Stimulated activated CD8-positive, alpha-beta memory T cell treated with anti-CD3 and anti-CD28 coated beads, Interleukin-12 subunit alpha, Interleukin-12 subunit beta, amount 100 ng/mL, for 24 hours (primary cell): ENCODE measurements around the gene NTRK2.
"Not testable (repeated sequence)": the region's sequence is repeated elsewhere in the genome, so short reads cannot be mapped to it uniquely, and the experiment has no call there.

Experiments
- DNase-seq: peaks from one replicate; pipeline ENCODE4 v3.0.0-alpha.2; 2020; ENCODE audit errors: extremely low read depth

The NTRK2 gene

DNA sequence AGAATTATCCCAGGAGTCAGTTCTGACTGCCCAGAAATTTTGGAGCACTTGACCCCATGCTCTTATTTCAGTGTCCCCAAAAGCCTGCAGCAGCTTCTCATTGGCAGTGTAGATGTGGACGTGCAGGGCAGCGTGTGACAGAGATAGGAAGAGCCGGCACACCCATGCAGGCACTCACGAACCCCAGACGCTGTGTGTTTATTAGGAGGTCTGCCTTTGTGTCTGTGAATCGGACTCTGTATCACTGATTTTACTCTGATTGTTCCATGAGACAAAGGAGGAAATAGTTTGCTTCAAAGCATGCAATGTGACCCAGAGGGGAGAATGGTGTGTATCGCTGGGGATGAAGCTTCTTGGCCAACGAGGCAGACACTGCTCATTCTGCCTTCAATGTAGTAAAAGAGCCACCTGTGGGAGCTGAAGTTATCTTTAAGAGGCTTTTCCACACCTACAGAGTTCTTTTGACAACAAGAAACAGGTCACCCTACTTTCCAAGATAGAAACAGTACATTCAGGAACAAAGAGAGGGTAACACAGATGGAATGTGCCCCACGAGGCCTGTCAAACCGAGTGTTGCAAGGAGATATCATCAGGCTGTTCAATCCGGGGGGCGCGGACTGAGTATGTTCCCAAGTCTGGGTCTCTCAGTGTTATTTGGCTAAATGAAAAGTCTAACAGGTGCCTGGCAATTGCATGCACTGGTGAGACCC lies 224.0 kb downstream of the NTRK2 start:
- no peak for DNase-seq

DNA sequence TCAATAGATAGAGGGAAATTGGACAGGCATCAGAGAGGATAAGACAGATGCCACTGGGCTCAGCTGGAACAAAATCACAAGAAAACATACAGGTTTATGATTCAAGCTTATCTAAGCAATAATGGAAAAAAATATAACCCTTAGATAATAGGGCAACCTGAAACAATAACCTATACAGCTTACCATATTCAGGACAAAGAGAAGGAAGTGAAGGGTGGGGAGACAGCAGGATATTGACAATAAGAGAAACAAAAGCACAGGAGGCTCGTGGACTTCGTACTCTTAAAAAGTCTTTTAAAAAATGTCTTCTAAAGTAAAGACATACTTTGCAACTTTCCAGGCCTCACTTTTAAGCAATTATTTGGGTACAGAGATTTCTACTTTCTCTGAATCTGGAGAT lies 225.3 kb downstream of the NTRK2 start:
- no peak for DNase-seq

GRCh38 chr9:84897362-84898094 lies 228.0 kb downstream of the NTRK2 start:
- DNase-seq, result no peak

DNA sequence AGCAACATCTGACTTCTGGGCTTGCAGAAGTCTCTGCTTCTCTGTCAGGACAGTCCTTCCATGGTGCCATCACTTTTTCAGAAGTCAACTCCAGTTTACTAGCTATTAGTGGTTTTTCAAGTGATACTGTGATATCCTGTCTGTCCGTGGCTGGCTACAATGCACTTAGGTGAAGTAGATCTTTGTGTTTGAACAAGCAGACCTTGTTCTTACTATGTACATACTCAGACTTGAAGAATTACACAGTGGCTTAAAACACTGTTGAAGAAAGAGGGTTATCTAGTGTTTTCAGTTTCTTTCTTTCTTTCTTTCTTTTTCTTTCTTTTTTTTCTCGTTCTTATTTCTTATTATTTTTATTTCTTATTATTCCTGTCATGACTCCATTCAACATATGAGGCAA lies 228.7 kb downstream of the NTRK2 start:
- no peak for DNase-seq

DNA sequence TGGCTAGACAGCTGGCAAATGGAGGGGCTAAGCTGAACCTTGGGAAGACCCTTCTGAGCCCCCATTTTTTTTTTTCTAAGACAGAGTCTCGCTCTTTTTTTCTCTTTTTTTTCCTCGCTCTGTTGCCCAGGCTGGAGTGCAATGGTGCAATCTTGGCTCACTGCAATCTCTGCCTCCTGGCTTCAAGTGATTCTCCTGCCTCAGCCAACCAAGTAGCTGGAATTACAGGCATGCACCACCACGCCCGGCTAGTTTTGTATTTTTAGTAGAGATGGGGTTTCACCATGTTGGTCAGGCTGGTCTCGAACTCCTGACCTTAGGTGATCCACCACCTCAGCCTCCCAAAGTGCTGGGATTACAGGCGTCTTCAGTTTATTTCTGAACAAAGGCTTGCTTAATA lies 229.1 kb downstream of the NTRK2 start:
- not testable (repeated sequence) for DNase-seq

GRCh38 chr9:84899326-84899725 lies 229.8 kb downstream of the NTRK2 start:
- no peak for DNase-seq

DNA sequence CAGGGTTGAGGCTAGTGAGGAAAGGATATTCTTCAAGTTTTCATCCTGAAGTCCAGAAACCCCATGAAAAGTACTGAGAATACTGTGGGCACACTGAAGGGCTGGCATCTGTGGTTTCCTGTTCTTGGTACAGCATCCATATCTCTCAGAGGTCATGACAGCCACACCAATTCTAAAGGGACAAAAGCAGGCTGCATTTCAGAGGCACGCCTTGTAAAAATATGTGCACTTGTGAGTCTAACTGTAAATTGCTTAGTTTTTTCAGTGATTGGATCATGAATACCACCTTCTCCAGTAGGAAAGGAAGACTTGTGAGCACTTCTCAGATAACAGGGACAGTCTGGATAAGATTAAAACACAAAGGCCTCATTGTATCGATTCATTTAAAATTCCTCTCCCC lies 230.9 kb downstream of the NTRK2 start:
- no peak for DNase-seq

- DNase-seq, result no peak
Observed at GRCh38 chr9:84903963-84904362, 234.4 kb downstream of the NTRK2 start.

DNA sequence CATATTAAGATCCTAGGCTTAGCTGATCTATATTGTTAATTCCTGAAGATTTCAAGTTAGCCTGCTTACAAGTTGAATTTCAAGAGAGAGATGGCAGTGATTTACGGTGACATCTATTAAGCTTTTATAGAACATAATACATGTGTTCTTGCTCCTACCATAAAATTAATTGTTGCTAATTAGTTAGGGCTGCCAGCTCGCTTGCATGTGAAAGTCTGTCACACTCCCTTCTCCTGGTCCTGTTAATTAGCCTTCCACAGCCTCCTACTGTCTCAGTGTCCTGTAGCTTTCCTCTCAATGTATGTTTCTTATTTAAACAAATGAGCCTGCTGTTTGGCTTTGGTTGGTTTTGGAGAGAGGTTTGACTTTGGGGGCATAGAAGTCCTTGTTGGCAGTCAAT lies 247.2 kb downstream of the NTRK2 start:
- no peak for DNase-seq

DNA sequence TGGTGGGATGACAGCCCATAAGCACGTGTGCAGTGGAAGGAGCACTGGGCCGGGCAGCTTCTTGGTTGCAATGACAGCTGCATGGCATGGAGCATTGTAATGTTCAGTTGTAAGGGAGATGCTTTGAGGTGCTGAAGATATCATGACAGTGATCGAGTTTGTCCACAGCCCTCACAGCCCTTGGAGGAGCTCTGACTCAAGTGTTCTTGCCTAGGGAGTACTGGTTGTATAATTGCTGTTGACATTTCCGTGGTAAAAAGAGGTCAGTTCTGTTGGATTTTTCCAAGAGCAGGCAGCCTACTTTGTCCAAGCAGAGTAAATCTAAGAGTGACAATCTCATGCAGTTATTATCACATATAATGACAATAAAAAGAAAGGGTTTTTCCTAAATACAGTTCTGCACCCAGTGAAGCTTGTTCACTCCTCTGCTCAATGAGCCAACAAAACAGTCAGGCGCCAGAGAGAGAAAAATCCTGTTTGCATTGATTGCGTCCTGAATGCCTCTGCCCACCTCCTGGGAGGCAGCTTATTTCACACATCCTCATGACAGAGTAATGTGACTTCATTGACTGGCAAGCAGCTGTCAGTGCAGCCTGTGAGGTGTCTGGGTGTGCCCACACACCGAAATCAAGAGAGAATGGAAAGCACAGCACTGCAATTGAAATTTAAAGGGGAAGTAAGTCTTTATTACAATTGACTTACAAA lies 248.0 kb downstream of the NTRK2 start:
- DNase-seq, result no peak

GRCh38 chr9:84919440-84919839 lies 249.9 kb downstream of the NTRK2 start:
- DNase-seq, result no peak

DNA sequence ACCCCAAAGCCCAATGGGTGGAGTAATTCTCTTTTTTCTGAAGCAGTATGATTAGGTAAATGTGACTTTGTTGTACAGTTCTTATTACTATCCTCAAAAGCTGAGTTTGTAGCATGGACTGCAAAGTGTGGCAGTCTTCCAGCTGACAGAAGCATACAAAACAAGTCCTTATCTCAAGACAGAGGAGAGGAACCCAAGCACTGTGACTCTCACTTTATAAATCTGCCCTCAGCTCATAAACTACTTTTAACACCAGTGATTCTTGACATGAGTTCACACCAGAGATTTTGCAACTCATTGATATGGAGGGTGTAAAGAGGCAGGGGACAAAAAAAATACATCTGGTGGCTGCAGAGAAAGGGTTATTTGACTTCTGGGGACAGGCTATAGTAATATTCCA lies 251.6 kb downstream of the NTRK2 start:
- DNase-seq, result no peak

DNA sequence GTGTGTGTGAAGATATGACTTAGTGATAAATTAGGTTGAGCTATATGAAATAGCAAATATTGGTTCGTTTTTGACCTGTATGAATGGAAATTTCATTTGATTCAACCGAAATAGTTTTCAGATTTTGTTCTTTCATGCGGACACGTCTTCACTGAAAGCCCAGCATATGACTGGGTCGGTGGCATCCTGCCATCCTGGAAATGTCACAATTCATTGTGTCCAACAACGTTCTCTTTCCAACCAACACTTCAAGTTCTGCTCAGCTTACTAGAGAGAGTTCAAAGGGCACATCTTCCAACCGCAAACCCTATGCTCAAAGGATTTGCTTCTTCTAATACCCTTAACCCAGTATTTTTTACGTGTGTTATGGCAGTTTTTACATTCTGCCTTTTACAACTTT lies 252.5 kb downstream of the NTRK2 start:
- no peak for DNase-seq

DNA sequence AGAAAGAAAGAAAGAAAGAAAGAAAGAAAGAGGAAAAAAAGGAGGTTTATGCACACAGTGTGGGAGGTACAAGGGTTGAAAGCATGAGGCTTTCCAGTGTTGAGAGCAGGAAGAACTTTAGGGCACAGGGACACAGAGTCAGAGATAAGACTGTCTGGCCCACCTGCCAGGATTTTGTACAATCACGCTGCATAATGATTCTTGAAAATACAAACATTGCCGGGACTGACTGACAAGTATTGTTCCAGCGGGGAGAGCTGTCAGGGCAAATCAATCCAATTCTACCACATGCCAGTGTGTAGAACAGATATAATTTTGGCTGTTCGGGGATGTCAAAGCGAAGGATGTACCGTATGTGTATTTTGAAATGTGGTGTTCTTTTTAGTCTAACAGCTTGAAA lies 254.7 kb downstream of the NTRK2 start:
- DNase-seq, result no peak

DNA sequence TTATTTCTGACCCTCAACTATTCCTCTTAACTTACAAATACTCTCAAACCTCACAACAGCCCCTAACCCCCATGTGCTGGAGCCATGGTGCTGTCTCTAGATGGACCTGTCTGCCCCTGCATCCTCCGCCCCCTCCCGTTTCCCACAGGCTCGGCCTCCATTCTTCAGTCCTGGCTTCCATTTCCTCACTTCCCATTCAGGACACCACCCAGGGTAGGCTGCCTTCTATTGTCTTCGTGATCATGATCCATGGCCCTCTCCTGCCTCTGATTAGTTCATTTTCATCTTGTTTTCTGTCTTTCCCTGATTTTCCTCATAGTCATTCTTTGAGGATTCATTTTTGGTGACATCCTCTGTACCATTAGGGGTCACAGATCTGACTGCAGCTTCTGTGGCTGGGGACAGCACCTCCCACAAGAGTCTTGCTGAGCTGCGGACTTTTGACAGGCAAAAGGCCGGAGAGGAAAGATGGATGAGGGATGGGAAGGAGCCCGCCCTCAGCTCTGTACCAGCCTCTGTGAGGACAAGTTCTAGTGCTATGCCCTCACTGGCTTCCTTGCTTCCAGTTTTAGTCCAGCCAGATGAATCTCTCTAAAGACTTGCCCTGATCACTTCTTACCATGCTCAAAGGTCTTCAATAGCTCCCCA lies 255.8 kb downstream of the NTRK2 start:
- DNase-seq, result no peak

GRCh38 chr9:84926793-84927192 lies 257.3 kb downstream of the NTRK2 start:
- DNase-seq, result no peak

- no peak for DNase-seq
Observed at GRCh38 chr9:84928419-84928818, 258.9 kb downstream of the NTRK2 start.

- no peak for DNase-seq
Observed at GRCh38 chr9:84929068-84929467, 259.5 kb downstream of the NTRK2 start.

DNA sequence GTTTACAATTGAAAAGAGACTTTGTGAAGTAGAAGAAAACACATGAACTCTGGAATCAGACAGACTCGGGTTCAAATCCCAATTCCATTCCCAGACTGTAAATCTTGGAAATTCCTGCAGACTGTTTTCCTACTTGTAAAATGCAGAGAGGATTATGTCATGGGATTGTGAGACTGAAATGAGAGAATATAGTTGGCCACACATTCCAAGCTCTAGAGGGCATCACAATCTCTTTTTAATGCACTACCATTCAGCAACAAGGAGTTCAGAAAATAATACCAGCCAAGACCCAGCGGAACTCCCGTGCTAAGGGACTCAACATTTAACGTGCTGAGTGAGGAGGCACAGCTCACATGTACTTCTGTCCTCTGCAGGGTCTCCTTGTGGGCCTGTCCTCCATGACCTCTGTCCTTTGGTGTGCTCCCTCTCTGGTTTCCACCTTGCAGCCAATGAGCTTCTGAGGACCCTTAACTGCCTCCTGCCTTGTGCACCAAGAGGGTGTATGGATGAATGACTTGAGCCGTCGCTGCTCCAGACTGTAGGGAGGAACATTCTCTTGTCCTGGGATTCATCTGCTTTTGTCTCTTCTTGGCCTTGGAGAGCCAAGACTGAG lies 263.5 kb downstream of the NTRK2 start:
- DNase-seq, result no peak

DNA sequence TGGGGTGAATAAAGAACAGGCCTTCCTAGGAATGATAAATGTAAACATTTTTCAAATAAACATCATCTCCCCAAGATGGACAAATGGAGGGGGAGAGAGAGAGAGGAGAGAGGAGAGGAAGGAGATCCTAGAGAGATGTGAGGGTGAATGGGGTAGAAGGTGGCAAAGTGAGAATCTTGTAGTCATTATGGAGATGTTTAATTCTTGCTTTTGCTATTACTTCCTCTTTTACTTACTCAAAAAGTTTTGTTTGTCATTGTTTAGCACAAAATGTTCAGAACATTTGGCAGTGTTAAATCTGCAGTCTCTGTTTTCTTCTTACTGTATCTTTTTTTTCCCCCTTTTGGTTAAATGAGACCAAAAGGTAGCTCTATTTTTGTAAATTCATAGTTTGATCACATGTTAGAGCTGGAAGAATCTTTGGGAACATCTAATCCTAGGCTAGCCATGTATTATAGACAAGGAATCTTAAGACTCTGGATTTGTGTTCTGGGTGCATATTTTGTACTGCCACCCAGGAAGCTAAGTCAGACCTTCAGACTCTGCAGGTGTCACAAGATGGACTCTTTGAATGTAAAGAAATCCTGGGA lies 266.1 kb downstream of the NTRK2 start:
- no peak for DNase-seq

- no peak for DNase-seq
Observed at GRCh38 chr9:84937180-84937579, 267.7 kb downstream of the NTRK2 start.

GRCh38 chr9:84937581-84937980 lies 268.1 kb downstream of the NTRK2 start:
- no peak for DNase-seq
